HG02943 (cell line): Measurements from ENCODE around the gene SF1.

Source experiments
- ATAC-seq: cut with Tn5 transposase; IDR thresholded peaks from one replicate; pipeline ENCODE4 v1.9.1; 2021; ENCODE audit warnings: mild to moderate bottlenecking, low read depth, moderate library complexity; ENCODE audit not compliant: unreplicated experiment

Gene SF1

DNA sequence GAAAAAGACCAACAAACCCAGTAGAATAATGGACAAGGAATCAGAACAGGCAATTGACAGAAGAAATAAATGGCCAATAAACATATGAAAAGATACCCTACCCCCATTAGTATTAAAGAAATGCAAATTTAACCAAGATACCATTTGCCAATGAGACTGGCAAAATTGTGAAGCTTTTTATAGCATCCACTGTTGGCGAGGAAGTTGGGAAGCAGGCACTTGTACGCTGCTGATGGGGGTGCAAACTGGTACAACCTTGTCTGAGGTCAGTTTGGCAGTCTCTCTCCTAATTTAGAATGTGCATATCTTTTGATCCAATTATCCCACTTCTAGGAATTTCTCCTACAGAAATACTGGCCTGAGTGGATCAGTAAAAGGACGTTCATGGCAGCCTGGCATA lies 46.7 kb downstream of the SF1 start:
- no peak for ATAC-seq

DNA sequence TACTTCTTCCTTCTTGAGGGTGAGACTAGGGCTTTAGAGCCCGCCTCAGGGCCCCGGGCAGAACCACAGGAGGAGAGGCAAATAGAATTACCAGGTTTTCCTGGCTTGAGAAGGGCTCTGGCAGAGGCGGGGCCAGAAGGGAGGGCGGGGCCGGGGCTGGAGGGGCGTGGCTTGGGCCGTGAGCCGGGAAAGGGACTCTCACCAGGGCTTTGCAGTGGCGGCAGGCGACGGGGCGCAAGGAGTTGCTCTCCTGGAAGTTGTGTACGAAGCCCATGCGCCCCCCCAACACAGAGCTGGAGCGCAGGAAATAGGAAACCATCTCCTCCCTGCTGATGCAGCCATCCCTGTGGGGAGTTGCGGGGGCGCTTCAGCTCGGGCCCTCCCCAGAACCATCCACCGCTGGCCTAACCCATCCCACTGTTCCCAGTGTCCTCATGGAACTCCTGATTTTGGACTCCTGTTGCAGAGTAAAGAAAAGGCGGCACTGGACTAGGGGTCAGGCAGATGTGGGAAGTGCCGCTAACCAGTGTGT lies 48.4 kb downstream of the SF1 start:
- ATAC-seq: no peak

DNA sequence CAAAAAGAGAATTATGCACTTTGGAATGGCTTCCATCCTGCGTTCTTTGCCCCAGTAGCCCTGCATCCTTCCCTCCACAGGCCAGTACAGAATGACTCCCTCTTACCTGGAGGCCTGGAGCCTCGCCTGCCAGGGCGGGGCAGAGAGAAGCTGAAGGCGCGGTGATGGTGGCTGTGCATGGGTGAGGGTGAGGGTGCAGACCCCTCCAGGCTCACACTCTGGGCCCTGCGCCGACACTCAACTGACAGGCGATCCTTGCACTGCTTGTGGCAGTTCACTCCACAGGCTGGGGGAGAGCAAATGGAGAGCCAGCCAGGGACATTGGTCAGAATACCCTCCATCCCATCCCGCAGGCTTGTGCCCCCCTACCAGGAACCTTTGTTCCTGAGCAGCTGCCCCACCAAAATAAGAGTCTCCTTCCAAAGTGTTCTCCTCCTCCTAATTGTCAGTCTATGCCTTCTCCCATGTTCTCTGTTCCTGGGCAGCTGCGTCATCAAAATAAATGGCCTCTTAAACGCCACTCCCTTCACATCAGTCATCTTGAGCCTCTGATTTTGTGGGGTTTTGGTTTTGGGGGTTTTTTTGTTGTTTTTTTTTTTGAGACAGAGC lies 49.5 kb downstream of the SF1 start:
- no peak for ATAC-seq

- no peak for ATAC-seq
Observed at GRCh38 chr11:64726867-64727530, 51.3 kb downstream of the SF1 start.

- ATAC-seq: no peak
Observed at GRCh38 chr11:64726211-64726641, 52.1 kb downstream of the SF1 start.

- ATAC-seq: no peak
Observed at GRCh38 chr11:64724863-64725532, 53.3 kb downstream of the SF1 start.

GRCh38 chr11:64723907-64724862 lies 54.2 kb downstream of the SF1 start:
- ATAC-seq: no peak

DNA sequence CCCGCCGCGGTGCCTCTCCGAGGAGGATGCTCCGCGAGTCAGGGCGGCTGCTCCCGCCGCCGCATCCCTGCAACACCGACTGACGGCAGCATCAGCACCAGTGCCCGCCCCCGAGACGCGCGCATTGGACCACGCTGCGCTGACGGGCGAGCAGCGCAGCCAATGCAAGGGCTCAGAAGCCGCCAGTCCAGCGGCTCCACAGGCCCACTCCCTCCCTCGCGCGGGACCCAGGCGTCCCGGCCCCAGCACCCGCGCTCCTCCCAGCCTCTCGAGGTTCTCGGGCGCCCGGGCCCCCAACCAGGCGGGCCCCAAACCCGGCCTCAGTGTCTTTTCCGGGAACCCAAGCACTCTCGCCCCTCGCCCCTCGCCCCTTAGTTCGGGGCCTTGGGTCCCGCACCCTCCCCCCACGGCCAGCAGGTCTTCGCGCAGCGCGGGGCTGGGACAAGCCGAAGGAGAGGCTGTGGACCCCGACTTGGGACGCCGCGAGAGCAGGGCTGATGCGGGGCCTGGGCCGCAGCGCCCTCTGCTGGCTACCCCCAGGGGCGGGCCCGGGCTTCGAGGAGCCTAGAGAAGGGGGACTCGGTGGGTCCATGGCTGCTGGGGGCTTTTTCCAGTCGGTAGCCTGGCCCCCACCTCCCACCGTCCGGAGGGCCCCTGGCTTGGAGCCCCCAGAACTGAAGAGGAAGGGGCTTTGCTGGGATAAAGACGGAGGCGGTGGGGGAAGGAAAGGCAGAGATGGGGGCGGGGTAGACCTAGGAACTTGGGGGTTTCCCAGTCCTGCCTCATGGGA lies 55.0 kb downstream of the SF1 start, which contains the start of gene NRXN2:
Gene NRXN2 (minus strand): TSS at position 81 of the 790 bp plus-strand sequence. CDS start 9,498 bp downstream, outside the sequence.
- ATAC-seq: no peak

DNA sequence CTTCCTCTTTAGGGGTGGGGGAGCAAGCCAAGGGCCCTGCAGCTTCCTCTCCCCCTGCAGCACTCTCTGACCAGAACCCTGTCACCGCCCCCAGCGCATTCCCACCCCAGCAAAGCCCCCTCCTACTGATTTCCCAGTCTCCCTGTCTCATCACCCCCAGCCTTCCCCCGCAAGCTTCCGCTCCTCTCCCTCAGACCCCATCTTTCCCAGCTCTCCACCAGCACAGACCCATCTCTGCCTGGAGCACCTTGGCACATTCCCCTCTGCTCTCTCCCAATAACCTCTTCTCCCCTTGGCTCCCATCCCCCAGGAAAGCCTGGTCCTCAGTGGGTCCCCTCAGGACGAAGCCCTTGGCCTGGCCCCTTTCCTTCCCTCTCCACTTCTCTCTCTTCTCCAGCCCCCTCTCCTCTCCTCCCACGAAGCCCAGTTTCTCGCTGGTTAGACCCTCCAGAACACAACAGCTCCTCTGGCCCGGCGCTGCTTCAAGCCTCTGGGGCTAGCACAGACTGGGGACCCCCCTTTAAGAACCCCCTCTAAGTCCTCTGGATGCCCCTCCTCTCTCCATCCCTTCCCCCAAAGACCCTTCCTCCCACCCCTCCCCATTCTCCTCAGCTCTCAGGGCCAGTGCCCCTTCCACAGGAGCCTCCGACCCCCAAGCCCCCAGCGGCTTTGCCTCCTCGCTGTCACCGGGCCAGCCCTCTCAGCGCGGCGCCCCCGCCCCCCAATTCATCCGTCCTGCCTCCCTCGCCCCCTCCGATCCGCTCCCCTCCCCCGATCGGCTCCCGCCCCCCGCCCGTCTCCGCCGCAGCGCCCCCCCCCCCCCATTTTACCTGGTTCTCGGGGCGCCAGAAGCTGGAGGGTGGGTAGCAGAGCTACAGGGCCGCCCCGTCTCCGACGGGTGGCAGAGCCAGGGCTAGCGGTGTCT lies 55.9 kb downstream of the SF1 start:
- no peak for ATAC-seq

- ATAC-seq: no peak
Observed at GRCh38 chr11:64721359-64721699, 57.0 kb downstream of the SF1 start.

- no peak for ATAC-seq
Observed at GRCh38 chr11:64720640-64721358, 57.5 kb downstream of the SF1 start.

GRCh38 chr11:64720167-64720566 lies 58.2 kb downstream of the SF1 start:
- ATAC-seq: no peak

GRCh38 chr11:64719406-64719805 lies 58.9 kb downstream of the SF1 start:
- no peak for ATAC-seq

DNA sequence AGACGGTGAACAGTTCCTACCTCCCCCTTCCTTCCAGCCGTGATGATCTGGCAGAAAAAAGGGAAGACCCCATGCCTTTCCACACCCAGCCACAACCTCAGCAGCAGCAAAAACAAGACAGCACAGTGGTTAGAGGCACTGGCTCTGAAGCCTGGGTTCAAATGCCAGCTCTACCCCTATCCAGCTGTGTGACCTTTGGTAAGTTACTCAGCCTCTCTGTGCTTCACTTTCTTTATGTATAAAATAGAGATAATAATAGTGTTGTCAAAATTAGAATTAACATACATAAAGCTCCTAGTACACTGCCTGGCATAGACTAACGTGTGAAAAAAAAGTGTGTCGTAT lies 59.6 kb downstream of the SF1 start:
- ATAC-seq: no peak

- ATAC-seq: no peak
Observed at GRCh38 chr11:64718084-64718779, 60.1 kb downstream of the SF1 start.

GRCh38 chr11:64717268-64717578 lies 61.1 kb downstream of the SF1 start:
- no peak for ATAC-seq

GRCh38 chr11:64716473-64717267 lies 61.7 kb downstream of the SF1 start:
- ATAC-seq: no peak
